GM12865 (cell line): ENCODE measurements around the gene MCF2L2.

Experiments
- DNase-seq: peaks from one replicate; pipeline ENCODE4 v3.0.0; 2010; ENCODE audit warnings: low read depth
- H3K4me3 ChIP-seq: 2 replicates; pipeline ENCODE4 v1.5.1; 2011; ENCODE audit warnings: mild to moderate bottlenecking, low read depth, low read length, control low read depth
- TF ChIP-seq, protein P1 (sequence below): IDR thresholded peaks from 2 replicates; pipeline ENCODE4 v1.5.1; 2011; ENCODE audit warnings: low read length, control low read depth, low read depth, inconsistent platforms; ENCODE audit not compliant: insufficient read depth; ENCODE audit errors: missing control alignments

The MCF2L2 gene

DNA sequence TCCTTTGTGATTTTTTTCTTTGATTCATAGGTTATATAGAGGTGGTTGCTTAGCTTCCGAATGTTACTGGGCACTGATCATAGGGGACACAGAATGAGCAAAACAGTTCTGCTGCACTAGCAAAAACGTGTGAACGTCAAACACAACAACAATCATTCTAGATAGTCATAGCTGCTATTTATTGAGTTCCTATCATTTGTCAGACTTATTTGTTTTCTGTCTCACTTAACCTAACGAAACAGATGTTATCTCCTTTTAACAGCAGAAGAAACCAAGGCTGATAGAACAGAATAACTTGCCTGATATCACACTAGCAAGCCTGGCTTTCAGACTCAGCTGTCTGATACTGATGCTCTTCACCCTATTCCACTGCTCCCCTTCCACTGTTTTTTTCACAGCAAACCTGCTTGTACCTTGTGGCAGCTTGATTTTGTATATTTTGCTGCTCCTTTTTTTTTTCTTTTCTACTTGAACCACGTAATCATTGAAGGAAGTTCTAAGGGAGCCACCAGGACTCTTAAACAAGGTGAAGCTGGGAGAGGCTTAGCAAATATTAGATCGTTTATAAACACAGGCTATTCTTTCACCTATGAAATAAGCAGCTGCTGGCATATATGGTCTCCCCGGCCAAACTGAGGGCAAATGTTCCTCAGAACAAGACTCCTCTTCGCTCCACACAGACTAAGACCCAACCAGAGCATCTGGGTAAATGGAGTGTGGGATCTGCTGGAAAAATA is 78.8 kb downstream of the MCF2L2 start:
- TF ChIP-seq, protein P1, sequence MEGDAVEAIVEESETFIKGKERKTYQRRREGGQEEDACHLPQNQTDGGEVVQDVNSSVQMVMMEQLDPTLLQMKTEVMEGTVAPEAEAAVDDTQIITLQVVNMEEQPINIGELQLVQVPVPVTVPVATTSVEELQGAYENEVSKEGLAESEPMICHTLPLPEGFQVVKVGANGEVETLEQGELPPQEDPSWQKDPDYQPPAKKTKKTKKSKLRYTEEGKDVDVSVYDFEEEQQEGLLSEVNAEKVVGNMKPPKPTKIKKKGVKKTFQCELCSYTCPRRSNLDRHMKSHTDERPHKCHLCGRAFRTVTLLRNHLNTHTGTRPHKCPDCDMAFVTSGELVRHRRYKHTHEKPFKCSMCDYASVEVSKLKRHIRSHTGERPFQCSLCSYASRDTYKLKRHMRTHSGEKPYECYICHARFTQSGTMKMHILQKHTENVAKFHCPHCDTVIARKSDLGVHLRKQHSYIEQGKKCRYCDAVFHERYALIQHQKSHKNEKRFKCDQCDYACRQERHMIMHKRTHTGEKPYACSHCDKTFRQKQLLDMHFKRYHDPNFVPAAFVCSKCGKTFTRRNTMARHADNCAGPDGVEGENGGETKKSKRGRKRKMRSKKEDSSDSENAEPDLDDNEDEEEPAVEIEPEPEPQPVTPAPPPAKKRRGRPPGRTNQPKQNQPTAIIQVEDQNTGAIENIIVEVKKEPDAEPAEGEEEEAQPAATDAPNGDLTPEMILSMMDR = no peak
- no peak overlapping the region for H3K4me3 ChIP-seq
- DNase-seq = no peak

- no peak for DNase-seq
- TF ChIP-seq, protein P1 = no peak
- H3K4me3 ChIP-seq = no peak overlapping the region
Measured at GRCh38 chr3:183342824-183343223, 85.6 kb downstream of the MCF2L2 start.

DNA sequence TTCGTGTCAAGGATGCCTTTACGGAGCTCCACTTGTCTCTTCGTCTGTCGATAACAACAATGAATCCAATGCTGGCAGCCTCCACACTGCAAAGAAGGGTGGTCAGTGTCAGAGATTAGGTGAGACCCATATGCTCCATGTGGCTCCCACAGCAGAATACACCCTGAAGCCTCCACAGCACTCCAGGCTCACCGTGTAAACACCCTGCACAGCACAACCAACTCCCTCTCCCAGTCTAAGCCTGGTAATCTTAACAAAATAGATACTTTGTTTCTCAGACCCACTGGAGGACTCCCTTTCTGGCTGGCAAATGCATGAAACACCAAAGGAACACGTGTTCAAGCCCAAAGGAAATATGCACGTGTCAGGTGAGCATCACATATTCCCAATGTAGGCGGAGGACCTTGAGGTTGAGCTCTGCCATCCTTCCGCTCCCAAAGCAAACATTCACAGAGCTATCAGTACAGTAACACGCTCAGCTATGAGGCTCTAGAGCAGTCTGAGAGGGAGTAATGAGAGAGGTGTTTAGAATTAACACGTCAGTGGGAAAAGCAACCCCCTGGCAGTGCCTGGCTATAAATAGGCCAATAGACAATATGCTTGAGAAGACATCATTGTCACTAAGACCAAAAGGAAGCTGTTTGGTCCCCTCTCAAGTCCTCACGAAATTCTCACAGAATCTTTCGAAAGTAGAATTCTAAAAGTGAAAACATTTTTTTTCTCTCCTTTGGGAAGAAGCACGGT is 86.7 kb downstream of the MCF2L2 start:
- TF ChIP-seq, protein P1 = no peak
- H3K4me3 ChIP-seq = no peak overlapping the region
- no peak for DNase-seq

DNA sequence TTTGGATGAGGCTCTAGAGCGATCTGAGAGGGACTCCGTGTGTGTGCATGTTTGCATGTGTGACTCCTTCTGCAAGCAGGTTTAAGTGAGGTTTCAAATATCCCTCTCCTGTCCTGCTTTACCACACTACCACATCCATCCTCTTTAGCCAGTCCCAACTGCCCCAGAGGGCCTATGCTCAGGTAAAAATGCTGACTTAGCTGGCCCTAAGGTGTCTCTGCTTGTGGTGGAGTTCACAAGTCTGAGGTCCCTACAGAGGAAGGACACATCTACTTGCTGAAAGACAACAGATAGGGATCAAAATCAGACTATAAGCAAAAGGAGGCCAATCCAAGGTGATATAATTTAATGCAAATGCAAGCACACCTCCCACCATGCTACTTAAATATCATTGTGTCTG is 88.2 kb downstream of the MCF2L2 start:
- DNase-seq = no peak
- TF ChIP-seq, protein P1 = no peak
- H3K4me3 ChIP-seq = no peak overlapping the region

DNA sequence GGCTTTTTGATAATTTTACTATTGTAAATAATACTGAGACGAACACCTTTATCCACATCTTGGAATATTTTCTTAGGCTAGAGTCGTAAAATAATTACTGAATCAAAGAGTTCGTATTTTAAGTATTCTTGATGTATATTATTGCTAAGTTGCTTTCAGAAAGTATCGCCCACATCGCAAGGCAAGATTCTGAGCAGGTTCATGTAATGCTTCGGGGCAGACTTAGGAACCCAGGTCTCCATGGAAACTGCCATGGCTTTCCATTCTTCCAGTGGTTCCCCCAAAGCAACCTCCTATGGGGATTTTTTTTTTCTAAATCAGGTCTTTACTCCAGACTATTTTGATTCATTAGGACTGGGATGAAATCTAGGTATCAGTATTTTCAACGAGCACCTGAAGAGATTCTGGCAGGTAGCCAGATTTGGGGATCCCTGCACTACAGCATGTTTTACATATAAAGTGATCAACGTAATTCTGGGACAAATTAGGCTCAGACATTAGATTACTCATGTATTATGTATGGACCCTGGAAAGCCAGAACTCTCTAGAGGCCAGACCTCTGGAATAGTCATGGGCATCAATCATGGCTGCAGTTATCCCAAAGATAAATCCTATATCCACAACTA is 88.8 kb downstream of the MCF2L2 start:
- H3K4me3 ChIP-seq = no peak overlapping the region
- DNase-seq = no peak
- TF ChIP-seq, protein P1 = no peak

GRCh38 chr3:183338520-183338919 is 89.9 kb downstream of the MCF2L2 start:
- H3K4me3 ChIP-seq = no peak overlapping the region
- no peak for DNase-seq
- TF ChIP-seq, protein P1 = no peak
